ENCODE results near the gene NEDD9. TPM values are rescaled to one million over a fixed set of nuclear protein-coding genes. Genes with fewer than 3 reads are reported as not detected.

The NEDD9 gene
- total RNA-seq, 6 donors from 2014 or later = 122 to 334 (median 173) TPM

GRCh38 chr6:11231564-11232192 is 790 bp downstream of the NEDD9 start:
- Histone ChIP-seq H3K27ac (peak overlapping the region; percentile 91 to 94 (median 92)), H3K9me3 (no peaks in the 10 kb centered on the region), H3K4me1 (peaks cover 28 to 36% (median 30%) of the 10 kb centered on the region in 4 donors), H3K4me3 (peak overlapping the region; percentile 59 to 72 (median 68)), H3K36me3 (peaks cover 0 to 9% (median 0%) of the 10 kb centered on the region in 4 donors), H3K27me3 (no peaks in the 10 kb centered on the region)
- TF ChIP-seq CTCF (IDR thresholded peaks at IDR 0.05) = no peak
- TF ChIP-seq POLR2AphosphoS5 (IDR thresholded peaks at IDR 0.05) = no peak
- TF ChIP-seq EP300 (IDR thresholded peaks at IDR 0.05) = no peak
- ATAC-seq (ENCODE audit: low FRiP score in 2 of 2) (peak in 1 of 2 donors; percentile 72), DNase-seq (no peak)
- 12 to 13% methylated on average over 6 of the region's 6 CpGs for WGBS, 2 donors

GRCh38 chr6:11231108-11231463 is 1.4 kb downstream of the NEDD9 start:
- peak overlapping the region; percentile 59 to 72 (median 68) for H3K4me3 ChIP-seq
- 31 to 41% methylated on average over 1 of the region's 1 CpG for WGBS, 2 donors
- H3K27ac ChIP-seq = peak overlapping the region; percentile 91 to 94 (median 92)
- ATAC-seq (ENCODE audit: low FRiP score in 2 of 2) (no peak), DNase-seq (no peak)
- H3K9me3 ChIP-seq = no peaks in the 10 kb centered on the region
- H3K27me3 ChIP-seq = no peaks in the 10 kb centered on the region
- TF ChIP-seq EP300 (IDR thresholded peaks at IDR 0.05) (no peak), POLR2A (IDR thresholded peaks at IDR 0.05) (peak in 1 of 4 donors; percentile 9)
- H3K36me3 ChIP-seq = peaks cover 0 to 12% (median 0%) of the 10 kb centered on the region in 4 donors
- H3K4me1 ChIP-seq = peaks cover 26 to 31% (median 28%) of the 10 kb centered on the region in 4 donors

GRCh38 chr6:11230158-11231107 is 2.0 kb downstream of the NEDD9 start:
- H3K36me3 ChIP-seq = peaks cover 0 to 16% (median 0%) of the 10 kb centered on the region in 4 donors
- DNase-seq = no peak
- H3K4me3 ChIP-seq = peak overlapping the region; percentile 59 to 72 (median 68)
- TF ChIP-seq POLR2AphosphoS5 (IDR thresholded peaks at IDR 0.05) = peak in 1 of 2 donors; percentile 35
- TF ChIP-seq EP300 (IDR thresholded peaks at IDR 0.05) = no peak
- TF ChIP-seq CTCF (IDR thresholded peaks at IDR 0.05) = no peak
- peak in 2 of 4 donors; percentile 8 to 33 for TF ChIP-seq POLR2A (IDR thresholded peaks at IDR 0.05)
- peaks cover 25 to 32% (median 26%) of the 10 kb centered on the region in 4 donors for H3K4me1 ChIP-seq
- H3K27me3 ChIP-seq = no peaks in the 10 kb centered on the region
- H3K9me3 ChIP-seq = no peaks in the 10 kb centered on the region
- no peak for ATAC-seq (ENCODE audit: low FRiP score in 2 of 2)
- H3K27ac ChIP-seq = peak overlapping the region; percentile 91 to 94 (median 92)
- 37% methylated on average over 9 of the region's 9 CpGs for WGBS, 2 donors

GRCh38 chr6:11229655-11230046 is 2.8 kb downstream of the NEDD9 start:
- WGBS, 2 donors = 37 to 50% methylated on average over 5 of the region's 5 CpGs
- Histone ChIP-seq H3K36me3 (peaks cover 0 to 16% (median 0%) of the 10 kb centered on the region in 4 donors), H3K27ac (peak overlapping the region; percentile 91 to 94 (median 92)), H3K4me1 (peaks cover 33 to 40% (median 33%) of the 10 kb centered on the region in 4 donors), H3K4me3 (peak overlapping the region; percentile 59 to 72 (median 68)), H3K9me3 (no peaks in the 10 kb centered on the region), H3K27me3 (no peaks in the 10 kb centered on the region)
- no peak for ATAC-seq (ENCODE audit: low FRiP score in 2 of 2)
- no peak for DNase-seq
- TF ChIP-seq POLR2A (IDR thresholded peaks at IDR 0.05) (peak in 1 of 4 donors; percentile 19), POLR2AphosphoS5 (IDR thresholded peaks at IDR 0.05) (no peak)

GRCh38 chr6:11228935-11229654 is 3.4 kb downstream of the NEDD9 start:
- H3K27ac ChIP-seq = peak overlapping the region; percentile 91 to 94 (median 92)
- no peaks in the 10 kb centered on the region for H3K9me3 ChIP-seq
- no peaks in the 10 kb centered on the region for H3K27me3 ChIP-seq
- DNase-seq (peak in 1 of 2 donors; percentile 85), ATAC-seq (ENCODE audit: low FRiP score in 2 of 2) (no peak)
- TF ChIP-seq POLR2AphosphoS5 (IDR thresholded peaks at IDR 0.05) (peak; percentile 3 to 68), EP300 (IDR thresholded peaks at IDR 0.05) (no peak), CTCF (IDR thresholded peaks at IDR 0.05) (no peak), POLR2A (IDR thresholded peaks at IDR 0.05) (peak in 3 of 4 donors; percentile 20 to 70 (median 41))
- 32 to 45% methylated on average over 20 of the region's 20 CpGs for WGBS, 2 donors
- peaks cover 31 to 40% (median 34%) of the 10 kb centered on the region in 4 donors for H3K4me1 ChIP-seq
- peaks cover 0 to 19% (median 0%) of the 10 kb centered on the region in 4 donors for H3K36me3 ChIP-seq
- H3K4me3 ChIP-seq = peak overlapping the region; percentile 59 to 72 (median 68)

Data from upper lobe of left lung (tissue), 6 donors.